Hindlimb muscle (tissue), 1 donor: Measurements from ENCODE around the gene AOX1. TPM values are rescaled to one million over a fixed set of nuclear protein-coding genes. Genes with fewer than 3 reads are reported as not detected.
"Not testable (repeated sequence)": the region's sequence is repeated elsewhere in the genome, so short reads cannot be mapped to it uniquely, and the experiment has no call there.

Experiments
- DNase-seq: peaks from one replicate; pipeline ENCODE4 v3.0.0-alpha.2; 2013
- polyA plus RNA-seq: library from polyadenylated mRNA; unstranded; fragments of 120-200 nt; gene quantifications from one replicate; pipeline ENCODE4 v1.2.1, GENCODE V29; 2013; ENCODE audit not compliant: insufficient read length

The AOX1 gene
- polyA plus RNA-seq, 1 donor: 1.5 TPM

- DNase-seq: no peak
Measured at GRCh38 chr2:200603972-200604371, 18.2 kb downstream of the AOX1 start.

- no peak for DNase-seq
Measured at GRCh38 chr2:200604571-200605255, 18.9 kb downstream of the AOX1 start.

GRCh38 chr2:200608341-200609027 lies 22.7 kb downstream of the AOX1 start:
- no peak for DNase-seq

GRCh38 chr2:200609028-200609614 lies 23.3 kb downstream of the AOX1 start:
- DNase-seq: no peak

GRCh38 chr2:200610217-200610616 lies 24.4 kb downstream of the AOX1 start:
- DNase-seq: not testable (repeated sequence)

- no peak for DNase-seq
Measured at GRCh38 chr2:200613692-200614091, 27.9 kb downstream of the AOX1 start.

GRCh38 chr2:200614249-200614648 lies 28.4 kb downstream of the AOX1 start:
- DNase-seq: no peak

GRCh38 chr2:200615247-200615646 lies 29.4 kb downstream of the AOX1 start:
- no peak for DNase-seq

- DNase-seq: no peak
Measured at GRCh38 chr2:200616193-200616592, 30.4 kb downstream of the AOX1 start.

GRCh38 chr2:200616656-200617055 lies 30.8 kb downstream of the AOX1 start:
- no peak for DNase-seq

- DNase-seq: no peak
Measured at GRCh38 chr2:200617156-200618053, 31.6 kb downstream of the AOX1 start.

GRCh38 chr2:200618054-200618419 lies 32.2 kb downstream of the AOX1 start:
- no peak for DNase-seq

GRCh38 chr2:200618590-200619021 lies 32.8 kb downstream of the AOX1 start:
- no peak for DNase-seq

- no peak for DNase-seq
Measured at GRCh38 chr2:200619279-200619678, 33.5 kb downstream of the AOX1 start.

GRCh38 chr2:200620606-200621390 lies 35.0 kb downstream of the AOX1 start:
- no peak for DNase-seq

- DNase-seq: no peak
Measured at GRCh38 chr2:200622106-200622505, 36.3 kb downstream of the AOX1 start.

GRCh38 chr2:200624026-200624425 lies 38.2 kb downstream of the AOX1 start:
- no peak for DNase-seq

GRCh38 chr2:200624658-200625057 lies 38.8 kb downstream of the AOX1 start:
- DNase-seq: no peak

- DNase-seq: no peak
Measured at GRCh38 chr2:200625282-200625681, 39.5 kb downstream of the AOX1 start.

- no peak for DNase-seq
Measured at GRCh38 chr2:200625958-200626363, 40.1 kb downstream of the AOX1 start.

GRCh38 chr2:200627110-200627770 lies 41.4 kb downstream of the AOX1 start:
- DNase-seq: no peak
